GM12878 (cell line): Measurements from ENCODE around the gene DONSON. TPM values are rescaled to one million over a fixed set of nuclear protein-coding genes. Genes with fewer than 3 reads are reported as not detected.

Experiments
- ATAC-seq: fragments of 200-7000 bp; cut with Tn5 transposase; 3 replicates; pipeline ENCODE4 v1.9.1; 2020; ENCODE audit warnings: mild to moderate bottlenecking, moderate library complexity
- BruUV-seq: library from RNA; stranded (reverse); fragments of 400-500 nt; replicated peaks from 2 replicates; lab custom pipeline; 2021; lab: Mats Ljungman, UMichigan
- CTCF ChIA-PET: fragments of 300-600 bp; sonication (Branson Sonifier 250); formaldehyde crosslinking; extraction: SDS; loops from one replicate; lab custom pipeline; 2021; ENCODE audit warnings: inconsistent platforms; lab: Yijun Ruan, JAX
- POLR2A ChIA-PET: fragments of 350-600 bp; formaldehyde crosslinking; extraction: SDS; loops from one replicate; lab custom pipeline; 2021; ENCODE audit warnings: inconsistent platforms; lab: Charles Lee
- RAD21 ChIA-PET: fragments of 300-600 bp; sonication (Branson Sonifier 250); formaldehyde crosslinking; loops from one replicate; lab custom pipeline; 2023; ENCODE audit warnings: antibody characterized with exemption; ENCODE audit not compliant: unreplicated experiment; lab: Charles Lee
- SMC1A ChIA-PET: fragments of 300-600 bp; sonication (Branson Sonifier 250); formaldehyde crosslinking; loops from one replicate; lab custom pipeline; 2023; ENCODE audit not compliant: unreplicated experiment, uncharacterized antibody; lab: Charles Lee
- DNase-seq: peaks from one replicate; pipeline ENCODE4 v3.0.0-alpha.2; 2011; ENCODE audit warnings: low read depth, low spot score
- FAIRE-seq: peaks from 3 replicates; lab custom pipeline; 2011; peaks lifted over from hg19 to GRCh38; lab: Jason Lieb, UNC
- H2AFZ ChIP-seq: 2 replicates; pipeline ENCODE4 v1.6.0; 2011; ENCODE audit warnings: low read depth, low read length, control low read depth; ENCODE audit not compliant: control insufficient read depth
- H3K27ac ChIP-seq: 2 replicates; pipeline ENCODE4 v1.5.1; 2011; ENCODE audit warnings: control low read depth; ENCODE audit not compliant: control insufficient read depth, insufficient read depth
- H3K27me3 ChIP-seq, 2 experiments: replicated peaks in 1 of 2; 2 replicates each; pipeline versions ENCODE4 v1.6.0 to v1.6.1; 2011; ENCODE audit warnings: low read length in 1 of 2; ENCODE audit not compliant: control insufficient read depth in 2 of 2, insufficient read depth in 2 of 2
- H3K36me3 ChIP-seq, 2 experiments: 2 replicates each; pipeline ENCODE4 v1.5.1; 2011; ENCODE audit warnings: low read length in 1 of 2; ENCODE audit not compliant: control insufficient read depth in 2 of 2, insufficient read depth in 2 of 2
- H3K4me1 ChIP-seq: 2 replicates; pipeline ENCODE4 v1.6.1; 2011; ENCODE audit warnings: mild to moderate bottlenecking, low read length, moderate library complexity, mixed read lengths; ENCODE audit not compliant: control insufficient read depth, insufficient read depth
- H3K4me2 ChIP-seq: 2 replicates; pipeline ENCODE4 v1.6.0; 2011; ENCODE audit warnings: control low read depth; ENCODE audit not compliant: control insufficient read depth, insufficient read depth
- H3K4me3 ChIP-seq: fragments of 200-600 bp; sonication (generic); 2 replicates; pipeline ENCODE4 v1.5.1; 2016
- H3K79me2 ChIP-seq: 2 replicates; pipeline ENCODE4 v1.6.0; 2011; ENCODE audit warnings: low read length; ENCODE audit not compliant: control insufficient read depth, insufficient read depth
- H3K9ac ChIP-seq: 2 replicates; pipeline ENCODE4 v1.8.0; 2011; ENCODE audit warnings: low read length, control low read depth, mixed read lengths; ENCODE audit not compliant: control insufficient read depth, insufficient read depth
- H3K9me3 ChIP-seq: replicated peaks from 3 replicates; pipeline ENCODE4 v1.5.1; 2011; ENCODE audit warnings: mild to moderate bottlenecking, low read length; ENCODE audit not compliant: control insufficient read depth, insufficient read depth
- H4K20me1 ChIP-seq: 2 replicates; pipeline ENCODE4 v1.6.0; 2011; ENCODE audit not compliant: control insufficient read depth, insufficient read depth
- E2F8 ChIP-seq: fragments of 450-650 bp; IDR thresholded peaks from 2 replicates; pipeline ENCODE4 v1.6.1; 2018; ENCODE audit warnings: mild to moderate bottlenecking, low read depth, moderate library complexity; ENCODE audit not compliant: partially characterized antibody
- IKZF1 ChIP-seq: fragments of 450-650 bp; conservative IDR thresholded peaks from 2 replicates; pipeline ENCODE4 v1.6.1; 2017; ENCODE audit warnings: antibody characterized with exemption, mild to moderate bottlenecking
- MTA2 ChIP-seq: fragments of 450-650 bp; IDR thresholded peaks from 2 replicates; pipeline ENCODE4 v1.6.1; 2016; ENCODE audit warnings: low read depth, mild to moderate bottlenecking, moderate library complexity
- RBBP5 ChIP-seq: fragments of 200-600 bp; sonication (generic); conservative IDR thresholded peaks from 2 replicates; pipeline ENCODE4 v1.6.1; 2016
- SIX5 ChIP-seq: IDR thresholded peaks from 2 replicates; pipeline ENCODE4 v1.6.1; 2011; ENCODE audit warnings: mild to moderate bottlenecking, low read depth, low read length, moderate library complexity; ENCODE audit not compliant: severe bottlenecking
- WRNIP1 ChIP-seq: IDR thresholded peaks from 2 replicates; pipeline ENCODE4 v1.6.1; 2011; ENCODE audit warnings: low read depth, low read length, improper control_type of control experiment, borderline replicate concordance
- WGBS: methylation state at CpG from one replicate; pipeline ENCODE4 v1.1.6; 2016; ENCODE audit warnings: low lambda C conversion rate; ENCODE audit not compliant: insufficient replicate concordance, insufficient coverage; ENCODE audit errors: missing lambda C conversion rate; 5-methylcytosine and 5-hydroxymethylcytosine counted together
- in situ Hi-C: fragments of 300-500 bp; cut with MboI; formaldehyde crosslinking; loops from 9 replicates; pipeline ENCODE4 v1.14.3; 2018; ENCODE audit warnings: mixed read lengths
- intact Hi-C: fragments of 100-400 bp; cut with micrococcal nuclease; formaldehyde crosslinking; loops from one replicate; pipeline ENCODE4 v1.14.2; 2022; ENCODE audit not compliant: unreplicated experiment
- polyA plus RNA-seq, 11 experiments: library from polyadenylated mRNA; depleted of rRNA in 4 of 11; unstranded in 6 of 11; stranded (reverse) in 5 of 11; fragments of >200 nt; fragmentation: Nextera tagmentation in 4 of 11; fragmentation: Illumina TruSeq in 1 of 11; extraction: Ambion mirVana in 4 of 11; extraction: Trizol in 1 of 11; gene quantifications; 1 replicate in 1 of 11; 2 replicates in 10 of 11; pipeline versions ENCODE4 v1.2.1 to v1.2.3, GENCODE V29; 2011 to 2016; ENCODE audit warnings: inconsistent platforms in 2 of 11, missing spikeins in 2 of 11, low read depth in 1 of 11
- total RNA-seq, 4 experiments: library from RNA; depleted of rRNA in 3 of 4; stranded (reverse); fragments of >200 nt in 3 of 4; fragmentation: Illumina TruSeq in 1 of 4; extraction: Trizol in 1 of 4; gene quantifications; 2 replicates each; pipeline versions ENCODE4 v1.2.1 to v1.2.3, GENCODE V29; 2013 to 2021

Gene DONSON
- total and polyA plus RNA-seq, 10 of the 15 experiments (the other 5 are each of a cell fraction or from before 2014, with no cell fraction given) = 13.6 to 51.2 (median 32.2) TPM

GRCh38 chr21:33539616-33540015 is 48.9 kb downstream of the DONSON start:
- no peak overlapping the region for H2AFZ ChIP-seq
- H3K27me3 ChIP-seq = no peaks in the 10 kb centered on the region
- H3K4me2 ChIP-seq = no peak overlapping the region
- FAIRE-seq (no peak), ATAC-seq (no peak), DNase-seq (no peak)
- in situ Hi-C loops (no loop called here), intact Hi-C loops (loop anchor here (5.0 to 10.0 kb wide), 5 partner anchors 48 to 767 kb away; partner anchors contain the start of genes DONSON, IFNGR2 and PAXBP1)
- H3K9ac ChIP-seq = no peak overlapping the region
- H3K36me3 ChIP-seq = peaks cover 4 to 25% of the 10 kb centered on the region in 2 experiments; a peak in 3 of 4 replicates
- SMC1A ChIA-PET = interaction anchor here (0.6 to 1.8 kb wide), 5 partner anchors 35 to 59 kb away, joined by 3 to 6 read pairs (median 3); partner anchors contain the start of gene TMEM50B
- H3K9me3 ChIP-seq = no peaks in the 10 kb centered on the region
- no TSS peak for BruUV-seq
- no peak overlapping the region for H3K4me3 ChIP-seq
- no peak overlapping the region for H3K27ac ChIP-seq
- RAD21 ChIA-PET = no interaction called here
- CTCF ChIA-PET = interaction anchor here (1.3 to 1.9 kb wide), 2 partner anchors 49 to 66 kb away, joined by 3 to 15 read pairs; partner anchors contain the start of gene DONSON
- POLR2A ChIA-PET = no interaction called here
- TF ChIP-seq IKZF1 = no peak
- no peak for TF ChIP-seq RBBP5
- no peak for TF ChIP-seq WRNIP1
- TF ChIP-seq SIX5 = no peak
- TF ChIP-seq MTA2 = no peak
- TF ChIP-seq E2F8 = no peak
- H4K20me1 ChIP-seq = no peaks in the 10 kb centered on the region; the same call in 1 of the 2 replicates
- H3K4me1 ChIP-seq = no peaks in the 10 kb centered on the region
- H3K79me2 ChIP-seq = peaks cover 52% of the 10 kb centered on the region
- WGBS = 85% methylated on average over 4 of the region's 4 CpGs
